HEK293 (cell line): ENCODE measurements around the gene P2RX2.

Source experiments
- CTCF ChIP-seq: fragments of 450-650 bp; formaldehyde crosslinking; IDR thresholded peaks from 2 replicates; pipeline ENCODE4 v1.5.1; 2016; ENCODE audit warnings: missing biosample characterization, missing genetic modification characterization
- KLF1 ChIP-seq: fragments of 450-650 bp; formaldehyde crosslinking; IDR thresholded peaks from 2 replicates; pipeline ENCODE4 v1.5.1; 2016; ENCODE audit warnings: missing biosample characterization, missing genetic modification characterization
- ZNF121 ChIP-seq: fragments of 450-650 bp; formaldehyde crosslinking; IDR thresholded peaks from 2 replicates; pipeline ENCODE4 v1.5.1; 2016; ENCODE audit warnings: missing biosample characterization, missing genetic modification characterization
- ZNF366 ChIP-seq: fragments of 450-650 bp; formaldehyde crosslinking; conservative IDR thresholded peaks from 2 replicates; pipeline ENCODE4 v1.5.1; 2016; ENCODE audit warnings: missing biosample characterization, missing genetic modification characterization
- ZNF660 ChIP-seq: fragments of 450-650 bp; IDR thresholded peaks from 2 replicates; pipeline ENCODE4 v1.5.1; 2018; ENCODE audit warnings: missing biosample characterization, mild to moderate bottlenecking, missing genetic modification characterization

- TF ChIP-seq KLF1 (no peak), ZNF121 (tag by site-specific recombination) (no peak), ZNF366 (tag by site-specific recombination) (no peak), CTCF (tag by site-specific recombination) (no peak), ZNF660 (tag by site-specific recombination) (no peak)
Observed at GRCh38 chr12:132568826-132569480, 49.6 kb upstream of the P2RX2 start.
